ENCODE results near the gene HEXIM1.

GRCh38 chr17:45104029-45104428 is 44.2 kb upstream of the HEXIM1 start:
- TF ChIP-seq CTCF (IDR thresholded peaks at IDR 0.05) (no peak), POLR2A (IDR thresholded peaks at IDR 0.05) (no peak), POLR2AphosphoS5 (IDR thresholded peaks at IDR 0.05) (no peak)

Measured in gastroesophageal sphincter (tissue), 3 donors.